Femur (tissue), 1 donor: ENCODE results near the gene TENT5C.

Source experiments
- DNase-seq: peaks from one replicate; pipeline ENCODE4 v3.0.0-alpha.2; 2017

The TENT5C gene

DNA sequence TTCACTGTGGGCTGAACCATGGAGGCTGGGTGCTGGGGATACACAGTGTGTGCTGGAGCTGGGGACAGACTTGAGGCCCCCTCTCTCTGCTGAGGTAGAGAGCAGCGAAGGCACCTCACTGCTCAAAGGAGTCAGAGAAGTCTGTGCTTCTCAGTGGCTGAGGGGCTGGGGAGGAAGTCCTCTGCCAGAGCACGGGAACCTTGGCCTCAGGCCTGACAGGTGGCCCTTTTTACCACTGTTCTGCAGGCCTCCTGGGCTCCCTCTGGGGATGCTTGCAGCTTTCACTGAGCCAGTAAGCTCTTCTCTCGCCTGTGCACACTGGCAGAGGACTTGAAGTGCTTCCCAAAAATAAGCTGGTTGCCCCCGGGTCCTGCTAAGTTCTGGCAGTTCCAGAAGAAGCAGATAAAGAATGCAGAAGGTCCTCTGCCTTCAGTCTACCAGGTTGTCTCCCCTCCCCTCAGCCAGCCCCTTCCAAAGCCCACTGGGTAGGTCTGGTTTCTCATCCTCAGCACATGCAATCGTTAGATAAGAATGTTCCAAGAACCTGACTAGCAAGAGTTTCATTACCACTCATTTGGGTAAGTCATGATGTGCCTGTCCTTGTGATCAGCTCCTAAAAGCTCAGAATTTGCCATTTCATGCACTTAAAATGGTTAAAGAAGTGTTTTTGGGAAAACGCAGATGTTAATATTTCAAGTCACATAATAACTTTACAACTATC, 53.9 kb downstream of the TENT5C start:
- DNase-seq: no peak

DNA sequence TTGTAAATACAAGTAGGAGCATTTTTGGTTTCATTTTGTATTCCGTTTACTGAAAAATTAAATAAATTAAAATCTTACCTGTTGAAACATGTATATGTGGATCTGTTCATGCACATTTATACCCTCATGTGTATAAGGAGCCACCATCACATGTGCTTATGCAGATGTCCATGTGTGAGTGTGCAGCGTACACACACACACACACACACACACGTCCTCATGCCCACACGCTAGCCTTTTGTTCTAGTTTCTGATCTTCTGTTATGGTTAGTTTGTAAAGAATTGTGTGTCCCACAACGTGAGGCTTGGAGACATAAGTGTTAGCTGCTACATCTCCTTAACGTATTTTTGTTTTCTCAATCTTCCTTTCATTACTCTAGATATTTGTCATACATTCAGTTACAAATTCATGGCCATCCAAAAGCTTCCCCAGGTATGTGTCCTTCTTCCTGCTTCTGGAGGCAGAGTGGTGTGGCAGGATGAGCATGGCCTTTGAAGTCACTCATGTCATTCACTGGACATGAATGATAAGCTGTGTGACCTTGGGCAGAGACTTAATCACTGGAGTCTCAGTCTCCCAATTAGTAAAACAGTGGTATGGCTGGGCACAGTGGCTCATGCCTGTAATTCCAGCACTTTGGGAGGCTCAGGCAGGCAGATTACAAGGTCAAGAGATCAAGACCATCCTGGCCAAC, 54.6 kb downstream of the TENT5C start:
- no peak for DNase-seq

- DNase-seq: no peak
These were observed 55.2 kb downstream of the TENT5C start for GRCh38 chr1:117661027-117661426.

DNA sequence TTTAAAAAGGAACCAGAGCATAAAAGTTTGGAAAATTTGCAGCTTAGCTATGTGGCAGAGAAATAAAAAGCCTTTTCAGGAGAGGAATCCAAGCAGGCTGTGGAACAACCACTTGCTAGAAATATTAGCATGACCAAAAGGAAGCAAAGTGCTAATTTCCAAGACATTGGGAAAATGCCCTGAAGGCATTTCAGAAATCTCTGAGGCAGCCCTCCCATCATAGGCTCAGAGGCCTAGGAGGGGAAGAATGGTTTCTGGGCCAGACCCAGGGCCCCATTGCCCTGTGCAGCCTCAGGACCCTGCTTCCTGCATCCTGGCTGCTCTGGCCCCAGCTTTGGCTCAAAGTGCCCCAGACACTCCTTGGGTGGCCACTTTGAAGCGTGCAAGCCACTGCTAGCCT, 56.8 kb downstream of the TENT5C start:
- no peak for DNase-seq

GRCh38 chr1:117663156-117663902, 57.5 kb downstream of the TENT5C start:
- DNase-seq: no peak

DNA sequence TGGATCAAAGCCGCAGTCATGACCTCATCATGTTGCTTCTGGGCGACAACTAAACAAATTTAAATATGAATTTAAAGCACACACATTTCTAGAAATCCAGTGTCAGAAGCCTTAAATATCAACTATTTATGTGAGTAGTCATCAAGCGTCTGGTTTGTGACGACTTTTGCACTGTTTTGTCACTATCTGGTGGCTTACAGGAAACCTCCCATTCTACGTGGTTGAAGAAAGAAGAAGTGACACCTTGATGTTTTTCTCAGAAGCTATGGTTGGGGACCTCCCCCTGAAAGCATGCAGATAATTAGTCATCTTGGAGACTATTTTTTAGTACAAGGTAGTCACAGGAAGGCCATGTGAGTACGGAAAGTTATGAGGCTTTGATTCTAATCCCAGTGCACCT, 58.5 kb downstream of the TENT5C start:
- no peak for DNase-seq

DNA sequence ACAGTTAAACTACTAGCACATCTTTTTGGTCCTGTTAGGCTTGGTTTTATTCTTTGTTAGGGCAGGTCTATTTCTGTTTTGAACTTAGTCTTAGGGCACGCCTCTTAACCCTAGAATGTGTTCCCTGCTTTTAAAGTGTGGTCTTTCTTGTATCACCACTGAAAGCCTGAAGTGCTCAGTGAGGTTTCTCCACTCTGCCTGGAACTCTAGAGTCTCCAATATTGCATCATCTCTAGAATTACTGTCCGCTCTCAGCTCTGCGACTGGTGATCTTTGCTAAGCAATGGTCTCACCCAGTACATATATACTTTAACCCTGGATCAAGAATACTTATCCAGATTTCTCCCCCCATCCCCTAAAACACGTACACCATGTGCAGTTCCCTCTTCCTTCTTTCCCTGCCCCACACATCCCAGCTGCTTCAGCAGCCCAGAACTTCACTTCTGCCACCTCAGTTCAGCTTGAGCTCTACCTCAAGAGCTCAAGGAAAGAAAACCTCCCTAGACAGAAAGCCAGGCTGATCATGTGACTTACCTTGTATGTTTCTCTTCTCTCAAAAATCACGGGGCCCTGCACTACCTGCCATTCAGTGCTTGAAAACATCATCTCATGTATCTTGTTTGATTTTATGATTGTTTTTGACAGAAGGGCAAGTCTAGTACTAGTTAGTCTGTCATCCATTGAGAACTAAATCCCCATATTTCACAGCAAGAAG, 59.9 kb downstream of the TENT5C start:
- DNase-seq: no peak

GRCh38 chr1:117669572-117669971, 63.7 kb downstream of the TENT5C start:
- no peak for DNase-seq

GRCh38 chr1:117670976-117671780, 65.3 kb downstream of the TENT5C start:
- no peak for DNase-seq

- DNase-seq: peak; percentile 45
These were observed 66.1 kb downstream of the TENT5C start for GRCh38 chr1:117671781-117672501.

- DNase-seq: no peak
These were observed 66.9 kb downstream of the TENT5C start for GRCh38 chr1:117672756-117673155.

DNA sequence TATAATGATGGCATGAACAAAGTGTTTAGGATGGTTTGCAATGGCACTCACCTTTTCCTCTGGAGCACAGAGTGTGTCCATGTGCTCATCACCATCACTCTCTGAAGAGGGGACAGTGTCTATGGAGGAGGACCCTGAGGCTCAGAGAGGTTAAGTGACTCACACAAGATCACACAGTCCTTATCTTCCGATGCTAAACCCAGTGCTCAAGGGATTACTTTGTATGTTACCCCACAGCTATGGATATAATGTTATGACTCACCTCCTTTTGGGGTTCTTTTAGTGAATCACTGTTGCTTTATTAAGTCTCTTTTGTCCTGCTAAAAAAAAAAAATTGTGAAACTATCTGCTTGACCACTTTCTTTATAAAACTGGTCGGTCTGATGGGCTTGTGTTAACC, 67.6 kb downstream of the TENT5C start:
- DNase-seq: no peak

DNA sequence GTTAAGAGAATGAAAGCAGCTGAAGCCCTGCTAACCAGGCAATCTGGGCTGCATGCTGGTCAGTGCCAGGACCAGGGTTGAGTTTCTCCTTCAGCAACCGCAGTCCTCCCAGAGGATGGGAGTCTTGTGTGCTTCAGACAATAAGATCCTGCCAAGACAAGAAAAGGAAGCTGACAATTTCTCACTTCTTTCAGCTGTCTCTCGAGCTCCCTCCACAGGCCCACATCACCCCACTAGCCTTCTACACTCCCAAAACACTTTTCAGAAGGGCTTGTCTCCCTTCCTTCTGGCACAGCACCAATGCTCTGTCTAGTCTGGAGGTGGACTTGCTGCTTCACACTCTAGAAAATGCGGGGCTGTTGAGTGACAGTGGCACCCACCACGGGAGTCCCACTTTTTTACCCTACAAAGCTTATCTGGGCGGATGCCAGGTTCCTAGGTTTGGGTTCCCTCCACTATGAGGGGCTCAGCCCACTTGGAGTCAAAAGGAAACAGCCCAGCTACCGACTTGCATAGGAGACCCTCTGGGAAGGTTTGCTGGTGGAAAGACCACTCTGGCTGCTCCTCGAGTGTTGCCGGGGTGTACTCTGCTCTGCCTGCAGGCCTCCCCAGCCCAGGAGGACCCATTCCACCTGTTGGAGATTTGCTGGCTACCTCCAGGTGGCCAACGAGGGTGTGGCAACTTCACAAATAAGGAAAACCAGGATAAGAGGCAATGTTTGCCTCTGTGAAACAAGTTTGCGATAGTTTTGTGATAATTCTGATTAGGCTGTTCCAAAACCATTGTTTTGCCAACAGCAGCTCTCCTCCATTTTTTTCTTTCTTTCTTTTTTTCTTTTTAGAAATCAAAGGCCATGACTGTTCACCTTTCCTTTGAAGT, 68.9 kb downstream of the TENT5C start:
- no peak for DNase-seq

- DNase-seq: no peak
These were observed 70.1 kb downstream of the TENT5C start for GRCh38 chr1:117675907-117676430.

DNA sequence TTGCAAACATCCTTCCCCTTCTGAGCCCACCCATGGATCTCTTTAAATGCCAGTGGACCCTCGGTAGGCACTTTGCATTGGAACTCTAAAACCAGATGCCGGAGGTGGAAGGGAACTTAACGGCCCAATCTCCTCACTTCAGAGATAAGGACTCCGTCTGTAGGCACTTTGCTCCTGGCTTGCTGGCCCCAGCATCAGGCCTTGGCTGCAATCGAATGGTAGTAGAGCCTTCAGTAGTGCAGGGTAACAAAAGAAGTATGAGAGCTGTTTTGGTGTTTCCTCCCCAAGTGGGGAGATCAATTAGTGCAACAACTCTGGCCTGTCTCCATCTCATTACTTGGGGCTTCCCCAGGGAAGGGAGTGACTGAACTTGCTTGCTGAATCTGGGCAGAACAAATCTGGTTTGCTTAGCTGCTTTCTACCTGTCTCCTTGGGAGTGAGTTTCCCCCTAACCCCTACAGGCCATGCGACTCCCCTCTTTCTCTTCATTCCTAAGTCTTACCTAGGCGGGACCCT, 70.8 kb downstream of the TENT5C start:
- no peak for DNase-seq
